SKM-1 (cell line): ENCODE data around the gene TMEM161A.
"Not testable (repeated sequence)": the region's sequence is repeated elsewhere in the genome, so short reads cannot be mapped to it uniquely, and the experiment has no call there.

Experiments
- DNase-seq: peaks from one replicate; lab custom pipeline; 2025; ENCODE audit not compliant: unreplicated experiment; lab: John Stamatoyannopoulos, UW

TMEM161A gene

DNA sequence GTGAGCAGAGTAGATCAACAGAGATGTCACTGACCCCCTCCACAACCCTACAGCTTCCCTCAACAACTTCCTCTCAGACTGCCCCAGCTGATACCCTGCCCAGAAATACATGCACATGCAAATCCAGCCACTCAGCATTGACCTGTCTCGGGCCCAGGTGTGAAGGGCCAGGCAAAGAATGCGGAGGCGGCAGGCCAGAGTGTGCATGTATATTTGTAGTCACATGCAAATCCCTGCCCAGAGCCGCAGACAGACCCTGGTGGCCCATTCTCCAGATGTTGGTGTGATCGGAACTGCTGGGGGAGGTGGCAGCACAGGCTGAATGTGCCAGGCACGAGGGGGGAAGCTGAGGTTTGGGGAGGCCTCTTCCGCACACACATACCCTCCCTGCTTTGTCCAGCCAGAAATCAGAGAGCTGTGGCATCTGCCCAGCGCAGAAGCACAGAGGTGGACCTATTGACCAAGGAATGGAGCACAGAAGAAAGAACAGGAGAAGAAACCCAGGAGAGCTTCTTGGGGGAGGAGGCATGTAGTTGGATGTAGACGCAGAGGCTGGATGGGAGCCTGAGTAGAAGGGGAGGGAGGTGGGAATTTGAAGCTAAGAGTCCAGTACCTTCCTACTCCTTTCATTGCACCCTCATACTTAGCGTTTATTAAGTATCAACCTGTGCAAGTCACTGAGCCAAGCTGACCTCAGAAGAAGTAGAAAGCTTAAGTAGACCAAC lies 17.4 kb upstream of the TMEM161A start:
- DNase-seq: no peak

DNA sequence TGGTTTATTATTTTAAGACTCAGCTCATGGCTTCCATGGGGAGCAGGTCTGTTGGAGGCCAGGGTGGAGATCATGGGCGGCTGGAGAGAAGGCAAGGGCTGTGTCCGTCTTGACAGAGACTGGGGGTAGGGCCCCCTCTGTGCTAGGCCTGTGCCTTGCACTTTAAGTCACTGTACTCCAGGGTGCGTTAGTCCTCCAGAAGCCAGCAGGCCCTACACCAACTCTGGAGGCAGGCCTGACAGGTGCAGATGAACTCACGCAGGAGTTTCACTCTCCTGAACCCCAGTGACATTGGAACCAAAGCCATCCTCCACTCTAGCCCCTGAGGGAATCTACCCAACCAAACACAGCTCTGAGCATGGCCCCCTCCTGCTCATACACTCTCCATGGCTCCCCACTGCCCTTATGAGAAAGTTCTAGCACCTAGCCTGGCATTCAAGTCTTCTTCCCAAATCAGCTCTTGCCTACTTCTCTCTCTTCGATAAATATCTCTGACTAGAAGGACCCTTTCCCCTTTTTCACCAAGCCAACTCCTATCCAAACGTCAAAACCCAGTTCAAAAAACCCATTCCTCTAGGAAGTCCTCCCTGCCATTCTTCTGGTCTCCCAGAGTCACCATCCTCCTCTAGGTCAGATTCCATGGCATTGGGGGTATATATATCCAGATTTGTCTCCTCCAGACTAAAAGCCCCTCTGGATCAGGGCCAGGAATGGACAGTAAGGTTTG lies 16.7 kb upstream of the TMEM161A start:
- no peak for DNase-seq

DNA sequence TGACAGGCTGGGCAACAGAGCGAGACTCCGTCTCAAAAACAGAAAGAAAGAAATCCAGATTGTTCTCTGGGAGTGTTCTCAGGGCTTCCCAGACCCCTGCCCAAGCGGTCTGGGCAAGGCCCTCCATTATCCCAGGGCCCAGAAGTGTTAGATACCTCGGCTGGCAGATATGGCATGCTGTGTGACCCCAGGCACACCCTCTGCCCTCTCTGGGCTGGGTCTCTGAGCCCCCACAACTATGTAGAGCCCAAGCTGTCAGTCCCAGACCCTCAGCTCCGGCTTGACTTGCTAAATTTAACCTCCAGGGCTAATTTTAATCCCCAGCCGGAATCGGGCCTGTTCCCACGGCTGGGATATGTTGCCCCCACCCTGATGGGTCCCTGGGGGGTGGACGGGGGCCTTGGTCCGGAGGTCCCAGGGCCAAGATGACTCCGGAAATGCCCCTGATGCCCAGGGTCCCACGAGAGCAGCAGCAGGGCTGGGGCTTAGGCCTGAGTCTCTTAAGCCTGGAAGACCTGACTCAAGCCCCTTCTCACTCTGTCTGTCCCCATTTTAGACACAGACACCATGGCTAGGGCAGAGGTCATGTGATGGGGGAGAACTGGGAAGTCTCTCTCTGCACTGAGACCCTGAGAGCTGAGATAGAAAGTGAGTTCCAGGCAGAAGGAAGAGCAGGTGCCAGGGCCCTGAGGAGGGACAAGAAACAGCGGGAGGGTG lies 14.5 kb upstream of the TMEM161A start:
- DNase-seq: no peak

DNA sequence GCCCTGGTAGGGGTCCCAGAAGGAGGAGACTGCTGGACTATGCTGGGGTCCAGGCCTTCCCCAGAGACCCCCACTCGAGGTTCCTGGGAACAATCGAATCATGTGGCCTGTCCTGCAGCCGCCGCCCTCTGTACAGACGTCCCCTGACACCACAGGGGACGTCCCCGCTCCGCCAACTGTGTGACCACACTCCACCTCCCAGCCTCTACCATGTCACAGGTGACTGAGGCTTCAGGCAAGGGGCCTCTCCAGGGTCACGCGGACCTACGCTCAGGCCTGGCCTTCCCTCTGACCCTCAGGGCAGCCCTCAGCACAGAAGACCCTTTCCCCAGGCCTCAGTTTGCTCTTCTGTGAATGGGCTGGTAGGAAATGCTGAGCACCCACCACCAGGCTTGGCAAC lies 13.1 kb upstream of the TMEM161A start:
- no peak for DNase-seq

DNA sequence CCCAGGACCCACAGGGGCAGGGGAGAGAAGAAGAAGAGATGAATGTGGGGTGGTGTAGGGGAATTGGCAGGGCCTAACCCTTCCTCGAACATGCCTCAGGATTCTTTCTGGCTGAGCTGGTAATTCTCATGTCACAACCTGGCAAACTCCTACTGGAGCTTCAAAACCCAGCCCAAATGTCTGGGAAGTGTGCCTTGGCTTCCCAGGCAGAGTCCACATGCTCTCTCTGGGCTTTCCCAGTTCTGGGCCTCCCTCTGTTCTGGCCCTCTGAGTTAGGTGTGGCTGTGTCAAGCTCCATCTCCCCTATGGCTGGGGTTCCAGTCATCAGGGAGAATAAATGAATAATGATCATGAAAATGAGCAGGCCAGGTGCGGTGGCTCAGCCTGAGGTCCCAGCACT lies 11.2 kb upstream of the TMEM161A start:
- no peak for DNase-seq

DNA sequence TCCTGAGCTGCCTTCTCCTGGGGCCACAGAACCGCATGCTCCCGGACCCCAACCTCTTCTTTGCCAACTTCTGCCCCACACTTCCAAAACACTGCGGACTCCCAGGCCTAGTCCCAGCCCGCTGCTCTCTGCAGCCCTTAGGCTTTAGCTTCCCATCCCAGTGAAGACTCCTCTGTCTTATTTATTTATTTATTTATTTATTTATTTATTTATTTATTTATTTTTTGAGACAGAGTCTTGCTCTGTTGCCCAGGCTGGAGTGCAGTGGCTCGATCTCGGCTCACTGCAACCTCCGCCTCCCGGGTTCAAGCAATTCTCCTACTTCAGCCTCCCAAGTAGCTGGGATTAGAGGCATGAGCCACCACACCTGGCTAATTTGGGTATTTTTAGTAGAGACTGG lies 10.2 kb upstream of the TMEM161A start:
- DNase-seq: not testable (repeated sequence)

DNA sequence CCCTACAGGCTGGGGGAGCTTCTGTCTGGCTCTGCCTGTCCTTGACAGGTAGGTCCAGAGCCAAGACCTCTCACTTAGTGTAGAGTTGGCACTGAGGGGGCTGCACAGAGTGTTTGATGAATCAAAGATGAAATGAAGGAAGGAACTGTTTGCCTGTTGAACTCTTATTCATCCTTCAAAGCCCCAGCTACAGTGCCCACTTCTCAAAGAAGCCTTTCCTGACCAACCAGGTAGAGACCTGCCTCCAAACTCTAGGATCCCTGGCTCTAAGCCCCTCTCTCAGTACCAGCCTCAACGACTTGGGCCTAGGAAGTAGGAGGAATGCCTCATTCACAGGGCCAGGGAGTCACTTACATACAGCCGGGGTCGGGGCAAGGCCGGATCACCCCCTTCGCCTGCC lies 9.1 kb upstream of the TMEM161A start:
- no peak for DNase-seq

DNA sequence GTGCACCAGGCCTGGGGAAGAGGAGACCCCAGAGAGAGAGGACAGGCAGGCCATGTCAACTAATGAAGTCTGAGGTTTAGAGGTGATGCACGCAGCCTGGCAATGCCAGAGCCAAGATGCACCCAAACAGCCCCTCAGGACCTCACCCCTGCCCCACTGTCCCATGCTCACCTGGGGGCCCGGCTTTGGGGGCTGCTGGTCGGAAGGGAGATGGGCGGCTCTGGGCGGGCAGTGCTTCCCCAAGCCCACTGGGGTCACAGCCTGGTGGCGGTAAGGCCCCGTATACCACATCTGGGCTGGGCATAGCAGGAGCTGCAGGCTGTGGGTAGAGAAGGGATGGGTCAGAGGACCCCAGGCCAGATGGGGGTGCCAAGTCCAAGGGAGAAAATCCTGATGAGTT lies 8.6 kb upstream of the TMEM161A start:
- no peak for DNase-seq

DNA sequence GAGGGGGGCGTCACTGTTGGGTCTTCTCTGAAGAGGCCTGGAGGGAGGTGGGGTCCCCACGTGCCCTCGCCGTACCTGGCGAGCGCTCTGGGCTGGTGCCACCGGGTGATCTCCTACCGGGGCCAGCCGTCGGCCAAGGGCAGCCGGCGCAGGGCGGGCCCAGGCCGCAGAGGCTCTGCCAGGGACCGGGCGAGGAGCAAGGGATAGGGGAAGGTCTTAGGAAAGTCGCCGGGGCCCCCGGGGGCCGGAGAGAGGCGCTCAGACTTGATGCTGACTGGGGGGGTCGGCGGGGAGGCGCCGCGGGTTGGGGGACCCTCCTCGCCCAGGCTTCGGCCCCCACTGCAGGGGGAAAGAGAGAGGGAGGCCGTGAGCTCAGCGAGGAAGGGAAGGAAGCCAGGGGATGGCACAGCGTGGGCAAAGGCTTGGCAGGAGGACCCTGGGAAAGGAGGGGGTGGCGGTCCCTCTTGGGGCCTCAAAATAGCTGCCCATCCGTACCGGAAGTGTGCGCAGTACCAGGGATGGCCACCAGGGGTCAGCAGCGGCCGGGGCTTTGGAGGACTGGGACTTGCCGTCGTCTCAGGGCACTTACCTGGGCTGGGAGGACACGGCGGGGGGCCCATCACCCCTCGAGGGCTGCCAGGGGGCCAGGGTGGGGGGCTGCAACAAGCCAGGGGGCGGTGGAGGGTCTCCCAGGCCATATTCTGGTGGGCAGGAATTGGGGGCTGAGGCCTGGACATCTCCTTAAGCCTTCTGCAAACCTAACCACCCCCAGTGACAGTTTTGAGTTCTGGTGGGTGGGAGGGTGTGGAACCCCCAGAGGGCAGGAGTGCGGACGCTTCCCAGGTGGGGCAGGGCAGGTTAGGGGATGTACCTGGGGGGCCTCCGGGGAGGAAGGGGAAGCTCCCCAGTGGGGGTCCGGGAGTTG lies 7.7 kb upstream of the TMEM161A start:
- DNase-seq: no peak

DNA sequence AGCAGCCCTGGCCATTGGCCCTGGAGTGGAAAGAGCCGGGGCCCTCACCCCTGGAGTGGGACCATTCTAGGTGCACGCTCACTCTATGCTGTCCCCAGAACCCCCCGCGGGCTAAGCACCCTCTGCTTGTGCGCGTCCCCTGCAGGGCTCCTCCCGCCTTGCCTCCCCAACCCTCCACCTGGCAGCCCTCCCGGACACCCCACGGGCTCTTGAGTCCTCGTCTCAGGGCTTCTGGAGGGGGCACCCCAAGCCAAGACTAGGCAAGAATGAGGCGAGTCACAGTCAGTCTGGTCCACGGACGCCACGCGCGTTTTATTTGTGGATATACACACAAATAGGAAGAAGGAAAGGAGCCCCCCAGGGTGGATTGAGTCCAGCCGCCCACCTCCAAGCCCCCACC lies 7.0 kb upstream of the TMEM161A start:
- DNase-seq: no peak

DNA sequence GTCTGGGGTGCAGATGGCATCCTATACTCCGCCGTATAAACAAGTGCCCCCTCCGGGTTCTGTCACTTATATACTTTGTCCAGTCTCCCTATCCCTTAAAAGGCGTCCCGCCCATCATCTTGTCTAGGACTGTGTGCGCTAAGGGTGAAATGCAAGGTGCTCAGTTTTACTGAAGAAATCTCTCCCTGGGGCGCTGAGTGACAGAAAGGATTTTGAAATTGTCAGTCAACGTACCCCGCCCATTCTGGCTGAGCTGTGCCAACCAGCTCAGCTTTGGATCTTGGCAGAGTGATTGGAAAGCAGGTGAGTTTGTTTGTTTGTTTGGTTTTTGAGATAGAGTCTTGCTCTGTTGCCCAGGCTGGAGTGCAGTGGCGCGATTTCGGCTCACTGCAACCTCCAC lies 4.1 kb upstream of the TMEM161A start:
- DNase-seq: no peak

DNA sequence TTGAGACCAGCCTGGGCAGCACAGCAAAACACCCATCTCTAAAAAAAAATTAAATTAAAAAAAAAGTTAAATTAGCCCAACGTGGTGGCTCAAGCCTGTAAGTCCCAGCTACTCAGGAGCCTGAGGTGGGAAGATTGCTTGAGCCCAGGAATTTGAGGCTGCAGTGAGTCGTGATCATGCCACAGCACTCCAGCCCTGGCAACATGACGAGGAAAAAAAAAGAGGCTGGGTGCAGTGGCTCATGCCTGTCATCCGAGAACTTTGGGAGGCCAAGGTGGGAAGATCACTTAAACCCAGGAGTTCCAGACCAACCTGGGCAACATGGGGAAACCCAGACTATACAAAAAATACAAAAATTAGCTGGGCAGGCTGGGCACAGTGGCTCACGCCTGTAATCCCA lies 2.2 kb upstream of the TMEM161A start:
- DNase-seq: no peak

DNA sequence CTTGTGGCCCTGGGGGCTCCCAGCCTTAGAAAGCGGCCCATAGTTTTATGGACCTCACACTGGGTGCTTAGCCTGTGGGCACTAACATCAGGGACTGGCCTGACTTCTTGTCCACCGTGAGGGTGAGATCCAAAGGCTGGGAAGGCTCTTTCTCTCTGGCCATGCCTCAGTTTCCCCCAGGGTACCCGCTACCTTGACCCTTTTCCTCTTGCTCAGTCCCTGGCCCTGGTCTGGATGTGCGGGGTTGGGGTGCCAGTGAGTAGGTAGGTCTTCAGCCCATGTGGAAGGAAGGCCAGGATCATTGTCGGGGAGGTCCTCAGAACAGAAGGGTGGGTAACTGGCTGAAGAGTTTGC lies 1.6 kb upstream of the TMEM161A start:
- no peak for DNase-seq

DNA sequence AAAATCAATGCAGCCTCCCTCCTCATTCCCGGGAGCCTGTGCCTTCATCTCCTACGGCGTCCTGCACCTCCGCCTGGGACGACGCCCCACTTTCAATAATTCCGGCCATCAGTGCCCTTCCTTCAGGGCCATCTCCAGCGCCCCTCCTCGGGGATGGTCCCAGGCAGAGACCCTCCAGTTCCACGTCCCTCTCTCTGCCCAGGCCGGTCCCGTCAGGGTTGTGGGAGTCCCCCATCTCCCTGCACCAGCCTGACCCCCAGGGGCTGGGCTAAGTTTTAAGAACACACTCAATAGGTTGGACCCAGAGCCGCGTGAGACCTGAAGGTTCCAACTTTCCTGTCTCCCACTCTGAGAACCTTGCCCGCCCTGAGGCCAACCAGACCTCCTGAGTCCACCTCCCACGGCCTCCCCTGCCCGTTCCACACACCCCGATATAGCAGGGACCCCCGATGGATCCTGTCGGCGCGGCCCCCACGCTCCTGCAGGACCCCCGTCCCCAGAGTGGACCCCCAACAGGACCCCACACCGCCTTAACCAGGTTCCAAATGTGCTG lies 646 bp downstream of the TMEM161A start:
- DNase-seq: no peak

DNA sequence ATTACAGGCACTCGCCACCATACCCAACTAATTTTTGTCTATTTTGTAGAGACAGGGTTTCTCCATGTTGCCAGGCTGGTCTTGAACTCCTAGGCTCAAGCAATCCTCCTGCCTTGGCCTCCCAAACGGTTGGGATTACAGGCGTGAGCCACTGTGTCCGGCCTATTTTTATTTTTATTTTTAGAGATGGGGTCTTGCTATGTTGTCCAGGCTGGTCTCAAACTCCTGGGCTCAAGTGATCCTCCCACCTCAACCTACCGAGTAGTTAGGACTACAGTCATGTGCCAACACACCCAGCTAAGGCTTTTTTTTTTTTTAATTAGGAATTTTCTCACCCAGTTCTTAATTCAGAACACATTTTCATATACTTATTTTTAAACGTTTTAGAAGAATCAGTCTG lies 2.6 kb downstream of the TMEM161A start:
- not testable (repeated sequence) for DNase-seq

DNA sequence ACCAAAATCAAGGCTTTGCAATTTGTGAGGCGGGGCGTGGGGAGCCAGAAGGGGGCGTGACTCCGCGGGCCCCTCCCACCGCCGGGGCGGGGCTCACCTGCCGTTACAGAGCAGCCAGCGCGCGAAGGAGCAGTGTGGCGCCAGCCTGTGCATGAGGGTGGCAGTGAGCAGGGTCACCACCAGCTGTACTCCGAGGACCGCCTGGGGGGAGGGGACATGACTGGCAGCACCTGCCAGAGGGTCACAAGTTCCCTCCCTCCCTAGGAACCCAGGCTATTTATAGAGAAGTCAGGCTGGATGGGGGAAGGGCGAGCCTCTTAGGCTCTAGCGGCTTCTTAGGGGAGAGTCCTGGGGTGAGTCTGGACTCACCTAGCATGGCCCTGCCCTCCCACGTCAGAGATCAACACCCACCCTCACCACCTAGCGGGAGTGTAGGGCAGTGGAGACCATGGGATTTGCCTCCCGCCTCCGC lies 3.6 kb downstream of the TMEM161A start:
- DNase-seq: no peak

DNA sequence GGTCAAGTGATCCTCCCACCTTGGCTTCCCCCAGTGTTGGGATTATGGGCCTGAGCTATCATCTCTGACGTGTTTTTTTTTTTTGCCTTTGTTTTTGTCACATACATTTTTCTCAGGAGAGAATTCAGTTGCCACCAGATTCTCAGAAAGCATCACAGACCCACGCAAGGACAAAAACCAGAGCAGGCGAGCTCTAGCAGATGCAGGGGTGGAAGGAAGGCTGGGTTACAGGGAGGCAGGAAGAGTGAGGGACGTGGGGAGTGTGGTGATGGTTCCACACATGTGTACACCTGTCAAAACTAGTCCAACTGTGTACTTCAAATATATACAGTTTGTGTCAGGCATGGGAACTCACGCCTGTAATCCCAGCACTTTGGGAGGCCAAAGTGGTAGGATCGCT lies 4.3 kb downstream of the TMEM161A start:
- no peak for DNase-seq

DNA sequence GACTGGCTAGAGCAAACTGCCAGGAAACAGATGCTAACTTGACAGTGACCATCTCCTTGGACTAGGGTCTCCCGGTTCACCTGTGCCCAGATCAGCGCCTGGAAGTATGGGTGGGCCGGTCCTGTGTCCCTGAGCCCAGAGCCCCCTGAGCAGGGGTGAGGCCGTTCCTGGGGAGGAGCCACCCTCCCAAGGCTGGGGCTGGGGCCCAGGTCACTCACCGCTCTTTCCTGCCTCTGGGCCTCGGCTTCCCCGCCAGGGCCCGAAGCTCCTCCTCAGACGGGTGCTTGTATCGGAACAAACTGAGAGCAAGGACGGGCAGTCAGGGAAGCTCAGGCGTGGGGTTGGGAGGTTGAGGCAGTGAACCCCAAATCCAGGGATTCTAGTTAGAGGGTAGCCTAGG lies 5.4 kb downstream of the TMEM161A start:
- DNase-seq: no peak

DNA sequence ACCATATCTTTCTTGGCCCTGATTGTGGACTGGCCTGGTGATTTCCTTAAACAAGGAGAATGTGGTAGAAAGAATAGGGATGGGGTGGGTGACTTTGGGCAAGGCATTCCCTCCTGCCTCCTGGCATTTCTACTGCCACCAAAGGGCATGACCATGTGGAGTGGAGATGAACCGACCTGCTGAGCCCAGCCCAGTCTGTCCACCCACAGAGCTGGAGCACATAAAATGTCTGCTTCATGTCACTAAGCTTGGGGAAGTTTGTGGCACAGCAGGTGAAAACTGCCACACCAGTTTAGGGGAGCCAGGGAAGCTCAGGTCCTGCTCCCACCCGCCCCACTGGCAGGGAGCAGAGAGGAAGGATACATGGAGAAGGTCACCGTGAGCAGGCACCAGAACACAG lies 6.3 kb downstream of the TMEM161A start:
- DNase-seq: no peak

DNA sequence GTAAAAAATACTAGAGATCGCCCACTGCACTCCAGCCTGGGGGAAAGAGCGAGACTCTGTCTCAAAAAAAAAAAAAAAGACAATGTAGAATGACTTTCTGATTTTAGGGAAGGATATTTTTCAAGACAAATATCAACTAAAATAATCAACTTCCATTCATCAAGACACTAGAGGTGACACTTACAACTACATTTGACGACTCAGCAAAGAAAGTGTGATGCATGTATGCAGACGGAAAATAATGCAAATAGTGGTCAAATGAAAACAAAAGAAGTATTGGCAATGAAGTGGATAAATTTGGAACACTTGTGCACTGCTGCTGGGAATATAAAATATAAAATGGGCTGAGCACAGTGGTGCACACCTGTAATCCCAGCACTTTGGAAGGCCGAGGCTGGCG lies 12.2 kb downstream of the TMEM161A start:
- DNase-seq: no peak

DNA sequence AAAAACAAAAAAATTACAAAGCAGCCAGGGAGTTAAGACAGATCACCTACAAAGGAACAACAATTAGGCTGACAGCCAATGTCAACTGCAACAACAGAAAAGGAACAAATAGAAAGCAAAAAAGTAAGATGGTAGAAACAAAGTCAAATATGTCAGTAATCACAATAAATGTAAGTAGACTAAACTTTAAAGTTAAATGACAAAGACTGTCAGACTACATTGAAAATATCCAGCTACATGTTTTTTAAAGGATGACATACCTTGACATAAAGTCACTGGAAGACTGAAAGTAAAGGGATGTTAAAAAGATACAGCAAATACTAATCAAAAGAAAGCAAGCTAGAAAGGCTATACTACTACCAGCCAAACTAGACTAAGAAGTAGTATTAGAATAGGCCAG lies 14.9 kb downstream of the TMEM161A start:
- DNase-seq: no peak
